GM03348 (cell line): ENCODE data around the gene AANAT.

ENCODE experiments used
- DNase-seq: peaks from one replicate; pipeline ENCODE4 v3.0.0; 2012; ENCODE audit warnings: low spot score

Gene AANAT

GRCh38 chr17:76467366-76467765 lies at the start of gene AANAT:
Gene AANAT, plus strand, starts transcription at chr17:76467603. Its CDS starts 1,144 bp downstream, at chr17:76468747.
- no peak for DNase-seq

- no peak for DNase-seq
Observed at GRCh38 chr17:76419576-76420260, 47.7 kb upstream of the AANAT start.

GRCh38 chr17:76420356-76421043 lies 46.9 kb upstream of the AANAT start:
- no peak for DNase-seq

- DNase-seq = peak; percentile 39
Observed at GRCh38 chr17:76421044-76421407, 46.4 kb upstream of the AANAT start.

GRCh38 chr17:76422406-76422805 lies 45.0 kb upstream of the AANAT start:
- no peak for DNase-seq

GRCh38 chr17:76422860-76423259 lies 44.5 kb upstream of the AANAT start:
- no peak for DNase-seq

- no peak for DNase-seq
Observed at GRCh38 chr17:76426853-76427252, 40.5 kb upstream of the AANAT start.

GRCh38 chr17:76427501-76428231 lies 39.7 kb upstream of the AANAT start:
- no peak for DNase-seq

- DNase-seq = no peak
Observed at GRCh38 chr17:76428511-76428910, 38.9 kb upstream of the AANAT start.

GRCh38 chr17:76431509-76431908 lies 35.9 kb upstream of the AANAT start:
- no peak for DNase-seq

- DNase-seq = no peak
Observed at GRCh38 chr17:76432004-76432403, 35.4 kb upstream of the AANAT start.

- no peak for DNase-seq
Observed at GRCh38 chr17:76432712-76433336, 34.6 kb upstream of the AANAT start.

GRCh38 chr17:76433693-76434092 lies 33.7 kb upstream of the AANAT start:
- DNase-seq = no peak

- DNase-seq = no peak
Observed at GRCh38 chr17:76434870-76435269, 32.5 kb upstream of the AANAT start.

- DNase-seq = no peak
Observed at GRCh38 chr17:76435751-76436150, 31.7 kb upstream of the AANAT start.

GRCh38 chr17:76437467-76438402 lies 29.7 kb upstream of the AANAT start:
- no peak for DNase-seq

- DNase-seq = no peak
Observed at GRCh38 chr17:76438906-76439305, 28.5 kb upstream of the AANAT start.

- no peak for DNase-seq
Observed at GRCh38 chr17:76439314-76439928, 28.0 kb upstream of the AANAT start.

GRCh38 chr17:76440751-76441362 lies 26.5 kb upstream of the AANAT start:
- no peak for DNase-seq

- no peak for DNase-seq
Observed at GRCh38 chr17:76441686-76442340, 25.6 kb upstream of the AANAT start.
